Measurements from ENCODE around the gene C12orf76. TPM values are rescaled to one million over a fixed set of nuclear protein-coding genes. Genes with fewer than 3 reads are reported as not detected.
"Not testable (repeated sequence)": the region's sequence is repeated elsewhere in the genome, so short reads cannot be mapped to it uniquely, and the experiment has no call there.

Gene C12orf76
- total RNA-seq, 1 donor from 2014 or later: 0.96 TPM

- H3K27ac ChIP-seq: no peak overlapping the region
- no peaks in the 10 kb centered on the region for H3K9me3 ChIP-seq
- H3K4me1 ChIP-seq: peaks cover 0 to 12% of the 10 kb centered on the region in 2 donors
- intact Hi-C loops (cut with DNase I): no loop called here
- no peak overlapping the region for H3K4me3 ChIP-seq
- no peaks in the 10 kb centered on the region for H3K27me3 ChIP-seq
- no peaks in the 10 kb centered on the region for H3K36me3 ChIP-seq
- no peak for DNase-seq (ENCODE audit: low spot score in 2 of 2)
- TF ChIP-seq CTCF (IDR thresholded peaks at IDR 0.05): no peak
These were observed 2.6 kb upstream of the C12orf76 start for GRCh38 chr12:110050927-110051326.

DNA sequence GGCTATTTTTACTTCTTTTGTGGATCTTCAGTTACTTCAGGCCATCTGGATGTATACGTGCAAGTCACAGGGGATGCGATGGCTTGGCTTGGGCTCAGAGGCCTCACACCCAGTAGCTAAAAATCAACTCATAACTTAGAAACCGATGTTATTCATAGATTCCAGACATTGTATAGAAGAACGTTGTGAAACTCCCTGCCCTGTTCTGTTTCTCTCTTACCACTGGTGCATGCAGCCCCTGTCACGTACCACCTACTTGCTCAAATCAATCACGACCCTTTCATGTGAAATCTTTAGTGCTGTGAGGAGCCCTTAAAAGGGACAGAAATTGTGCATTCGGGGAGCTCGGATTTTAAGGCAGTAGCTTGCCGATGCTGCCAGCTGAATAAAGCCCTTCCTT, 1.3 kb upstream of the C12orf76 start:
- intact Hi-C loops (cut with DNase I): loop anchor here (2.0 kb wide), 1 partner anchor 51 kb away; the partner anchor contains the start of gene ANKRD13A
- not testable (repeated sequence) for H3K4me3 ChIP-seq
- peaks cover 0 to 12% of the 10 kb centered on the region in 2 donors for H3K4me1 ChIP-seq

DNA sequence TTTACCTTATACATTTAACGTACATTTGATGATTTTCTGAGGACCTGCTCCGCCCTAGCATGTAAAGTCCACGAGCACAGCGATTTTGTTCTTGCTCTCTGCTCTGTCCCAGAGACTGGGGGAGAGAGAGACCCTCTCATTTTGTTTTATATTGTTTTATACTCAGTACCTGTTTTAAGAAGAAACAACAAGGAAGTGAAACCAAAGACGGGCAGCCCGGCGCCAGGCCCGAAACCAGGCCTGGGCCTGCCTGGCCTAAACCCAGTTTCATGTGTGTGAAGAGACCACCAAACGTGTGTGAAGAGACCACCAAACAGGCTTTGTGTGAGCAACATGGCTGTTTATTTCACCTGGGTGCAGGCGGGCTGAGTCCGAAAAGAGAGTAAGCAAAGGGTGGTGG, 712 bp upstream of the C12orf76 start:
- H3K9me3 ChIP-seq; DNase-seq (ENCODE audit: low spot score in 2 of 2); H3K27me3 ChIP-seq; H3K36me3 ChIP-seq: not testable (repeated sequence)
- H3K4me3 ChIP-seq: peak overlapping the region; percentile 77 to 99
- intact Hi-C loops (cut with DNase I): loop anchor here (2.0 kb wide), 1 partner anchor 50 kb away; the partner anchor contains the start of gene ANKRD13A
- peak overlapping the region; percentile 18 to 77 for H3K27ac ChIP-seq
- peaks cover 0 to 12% of the 10 kb centered on the region in 2 donors for H3K4me1 ChIP-seq

More for the DNA sequence above, 1.3 kb upstream of the C12orf76 start:
- not testable (repeated sequence) for H3K9me3 ChIP-seq; H3K27ac ChIP-seq; DNase-seq (ENCODE audit: low spot score in 2 of 2); H3K36me3 ChIP-seq; H3K27me3 ChIP-seq

- peaks cover 0 to 16% of the 10 kb centered on the region in 2 donors for H3K4me1 ChIP-seq
- no peak for DNase-seq (ENCODE audit: low spot score in 2 of 2)
- no peak for TF ChIP-seq CTCF (IDR thresholded peaks at IDR 0.05)
- H3K4me3 ChIP-seq: peak overlapping the region; percentile 77 to 99
- no peaks in the 10 kb centered on the region for H3K27me3 ChIP-seq
- peak overlapping the region in 1 of 2 donors; percentile 77 for H3K27ac ChIP-seq
- H3K9me3 ChIP-seq: no peaks in the 10 kb centered on the region
- peaks cover 0 to under 1% of the 10 kb centered on the region in 2 donors for H3K36me3 ChIP-seq
- intact Hi-C loops (cut with DNase I): no loop called here
These were observed 903 bp downstream of the C12orf76 start for GRCh38 chr12:110047297-110047940.

DNA sequence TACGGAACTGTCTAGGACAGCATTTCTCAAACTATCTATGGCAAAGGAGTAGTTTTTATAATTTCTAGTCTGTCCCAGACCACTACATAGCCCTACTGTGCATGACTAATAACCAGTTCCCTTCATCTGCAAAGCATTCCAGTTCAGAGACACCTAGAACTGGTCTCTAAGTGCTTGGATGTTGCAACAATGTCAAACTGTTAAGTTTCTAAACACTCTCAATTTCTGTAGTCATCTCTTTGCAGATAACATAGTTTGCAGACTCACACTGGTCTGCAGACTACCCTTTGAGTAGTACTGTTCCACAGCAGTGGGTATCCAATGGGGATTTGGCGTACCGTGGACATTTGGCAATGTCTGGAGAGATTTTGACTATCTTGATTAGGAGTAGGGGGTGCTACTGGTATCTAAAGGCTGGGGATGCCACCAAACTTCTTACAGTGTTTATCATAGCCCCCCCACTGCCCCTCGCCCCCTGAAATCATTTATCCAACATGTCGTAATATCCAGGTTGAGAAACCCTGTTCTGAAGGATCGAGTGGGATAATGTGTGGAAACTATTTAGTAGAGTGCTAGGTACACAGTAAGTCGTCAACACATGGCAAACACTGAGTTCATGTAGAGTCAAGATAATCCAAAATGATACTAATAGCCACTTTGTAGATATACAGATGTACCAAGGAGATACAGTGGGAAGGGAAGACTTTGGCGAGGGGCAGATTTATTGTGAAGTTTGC, 1.7 kb downstream of the C12orf76 start:
- Histone ChIP-seq H3K9me3 (no peaks in the 10 kb centered on the region), H3K27me3 (no peaks in the 10 kb centered on the region), H3K27ac (no peak overlapping the region), H3K36me3 (peaks cover 0 to 9% of the 10 kb centered on the region in 2 donors), H3K4me1 (peaks cover 0 to 16% of the 10 kb centered on the region in 2 donors), H3K4me3 (peak overlapping the region in 1 of 2 donors; percentile 99)
- intact Hi-C loops (cut with DNase I): no loop called here
- DNase-seq (ENCODE audit: low spot score in 2 of 2): no peak
- TF ChIP-seq CTCF (IDR thresholded peaks at IDR 0.05): no peak

DNA sequence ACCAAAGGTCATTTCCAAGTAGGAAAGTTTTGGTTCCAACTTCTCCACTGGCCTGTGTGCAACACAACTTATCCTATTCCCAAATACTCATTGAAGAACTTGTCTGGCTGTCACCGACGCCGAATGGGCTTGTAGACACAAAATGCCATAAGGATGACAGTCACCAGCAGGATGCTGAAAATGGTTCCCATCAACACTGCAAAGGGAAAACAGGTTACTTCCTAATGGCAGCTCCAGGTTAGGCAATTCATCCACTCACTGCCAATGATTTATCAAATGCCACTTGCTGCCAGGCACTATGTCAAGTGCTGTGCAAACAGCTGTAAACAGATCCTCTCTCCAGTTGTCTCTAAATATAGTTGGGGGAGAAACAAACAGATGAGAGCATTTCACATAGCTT, 6.1 kb downstream of the C12orf76 start:
- peak overlapping the region in 1 of 2 donors; percentile 41 for H3K27ac ChIP-seq

More for the DNA sequence above, 6.1 kb downstream of the C12orf76 start:
- TF ChIP-seq CTCF (IDR thresholded peaks at IDR 0.05): no peak
- no peak for DNase-seq (ENCODE audit: low spot score in 2 of 2)
- H3K4me3 ChIP-seq: no peak overlapping the region
- peaks cover 0 to 21% of the 10 kb centered on the region in 2 donors for H3K36me3 ChIP-seq
- intact Hi-C loops (cut with DNase I): loop anchor here (5.0 kb wide), 1 partner anchor 1555 kb away; the partner anchor contains the start of gene ATXN2
- no peaks in the 10 kb centered on the region for H3K9me3 ChIP-seq
- peaks cover 6 to 20% of the 10 kb centered on the region in 2 donors for H3K4me1 ChIP-seq
- no peaks in the 10 kb centered on the region for H3K27me3 ChIP-seq
